HUES48 (cell line): ENCODE results near the gene TMED6.

Experiments
- H3K27ac ChIP-seq: one replicate; pipeline ENCODE4 v1.7.0; 2013; ENCODE audit warnings: low read depth, low read length, inconsistent platforms
- H3K27me3 ChIP-seq: 2 replicates; pipeline ENCODE4 v1.6.1; 2013; ENCODE audit warnings: mild to moderate bottlenecking, low read length; ENCODE audit not compliant: control insufficient read depth, insufficient read depth
- H3K36me3 ChIP-seq: 2 replicates; pipeline ENCODE4 v1.6.1; 2013; ENCODE audit warnings: low read length; ENCODE audit not compliant: control insufficient read depth, insufficient read depth
- H3K4me1 ChIP-seq: 2 replicates; pipeline ENCODE4 v1.6.1; 2013; ENCODE audit warnings: mild to moderate bottlenecking, low read length; ENCODE audit not compliant: control insufficient read depth, insufficient read depth
- H3K4me3 ChIP-seq: 2 replicates; pipeline ENCODE4 v1.5.1; 2013; ENCODE audit warnings: mild to moderate bottlenecking, low read depth, low read length
- H3K9ac ChIP-seq: 2 replicates; pipeline ENCODE4 v1.6.1; 2013; ENCODE audit warnings: mild to moderate bottlenecking, low read depth, low read length, moderate library complexity
- H3K9me3 ChIP-seq: 2 replicates; pipeline ENCODE4 v1.6.1; 2013; ENCODE audit warnings: low read length; ENCODE audit not compliant: control insufficient read depth, insufficient read depth

Gene TMED6

GRCh38 chr16:69323415-69323814, 28.2 kb downstream of the TMED6 start:
- Histone ChIP-seq H3K4me1 (peaks cover 2% of the 10 kb centered on the region; the same call in 1 of the 2 replicates), H3K4me3 (no peak overlapping the region), H3K27me3 (no peaks in the 10 kb centered on the region), H3K9me3 (no peaks in the 10 kb centered on the region), H3K36me3 (peaks cover 92% of the 10 kb centered on the region), H3K9ac (no peak overlapping the region), H3K27ac (no peak overlapping the region)

DNA sequence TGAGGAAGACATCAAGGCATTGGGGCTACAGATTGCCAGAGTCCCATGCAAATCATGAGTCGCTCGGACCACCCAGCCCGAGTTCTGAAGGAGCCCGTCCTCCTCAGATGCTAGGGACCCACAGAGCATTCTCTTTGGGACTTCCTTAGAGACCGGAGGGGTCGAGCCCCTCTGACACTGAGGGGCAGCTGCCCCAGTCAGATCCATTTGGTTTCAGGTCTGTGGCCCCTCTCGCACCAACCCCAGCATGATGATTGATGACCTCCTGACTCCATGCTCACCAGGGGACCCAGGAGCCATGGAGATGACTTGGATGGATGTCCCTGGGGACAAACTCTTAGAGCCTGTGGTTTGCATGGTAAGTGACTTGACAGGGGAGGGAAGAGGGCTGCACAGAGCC, 29.2 kb downstream of the TMED6 start:
- Histone ChIP-seq H3K4me3 (no peak overlapping the region), H3K27ac (no peak overlapping the region), H3K9ac (no peak overlapping the region), H3K4me1 (no peaks in the 10 kb centered on the region), H3K36me3 (peaks cover 89% of the 10 kb centered on the region), H3K9me3 (no peaks in the 10 kb centered on the region), H3K27me3 (no peaks in the 10 kb centered on the region)

DNA sequence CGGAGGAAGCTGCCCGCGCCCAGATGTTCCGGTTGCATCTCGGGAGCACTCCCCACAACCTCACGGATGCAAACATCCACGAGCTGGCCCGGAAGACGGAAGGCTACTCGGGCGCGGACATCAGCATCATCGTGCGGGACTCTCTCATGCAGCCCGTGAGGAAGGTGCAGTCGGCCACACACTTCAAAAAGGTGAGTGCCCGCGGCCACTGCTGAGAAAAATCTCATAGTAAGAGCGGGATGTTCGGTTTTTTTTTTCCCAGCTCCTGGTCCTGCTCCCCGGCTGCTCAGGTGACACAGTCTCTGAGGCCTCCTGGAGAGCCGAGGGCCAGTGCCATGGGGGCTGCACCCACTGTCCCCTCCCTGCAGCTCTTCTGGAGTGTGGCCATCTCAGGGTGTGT, 30.5 kb downstream of the TMED6 start:
- H3K9ac ChIP-seq = no peak overlapping the region
- H3K4me1 ChIP-seq = no peaks in the 10 kb centered on the region

DNA sequence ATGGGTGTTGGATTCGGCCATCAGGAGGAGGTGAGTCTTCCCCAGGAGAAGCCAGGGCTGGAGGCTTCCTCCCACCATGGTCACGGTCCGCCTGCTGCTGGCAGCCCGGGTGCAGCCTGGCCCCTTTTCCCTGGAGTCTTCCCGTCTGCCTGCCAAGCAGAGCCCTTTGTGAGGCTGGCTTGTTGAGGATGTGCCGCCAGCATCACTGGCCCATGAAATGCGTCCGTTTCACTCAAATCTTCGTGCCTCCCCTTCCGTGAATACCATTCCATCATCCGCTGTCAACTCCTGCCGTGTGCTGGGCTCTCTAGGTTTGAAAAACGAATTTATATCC, 30.9 kb downstream of the TMED6 start:
- Histone ChIP-seq H3K4me1 (no peaks in the 10 kb centered on the region), H3K27me3 (no peaks in the 10 kb centered on the region), H3K4me3 (no peak overlapping the region), H3K9me3 (no peaks in the 10 kb centered on the region), H3K36me3 (peaks cover 90% of the 10 kb centered on the region), H3K9ac (no peak overlapping the region), H3K27ac (no peak overlapping the region)

More for the DNA sequence above, 30.5 kb downstream of the TMED6 start:
- no peak overlapping the region for H3K27ac ChIP-seq
- H3K4me3 ChIP-seq = no peak overlapping the region
- peaks cover 90% of the 10 kb centered on the region for H3K36me3 ChIP-seq
- no peaks in the 10 kb centered on the region for H3K27me3 ChIP-seq
- H3K9me3 ChIP-seq = no peaks in the 10 kb centered on the region

DNA sequence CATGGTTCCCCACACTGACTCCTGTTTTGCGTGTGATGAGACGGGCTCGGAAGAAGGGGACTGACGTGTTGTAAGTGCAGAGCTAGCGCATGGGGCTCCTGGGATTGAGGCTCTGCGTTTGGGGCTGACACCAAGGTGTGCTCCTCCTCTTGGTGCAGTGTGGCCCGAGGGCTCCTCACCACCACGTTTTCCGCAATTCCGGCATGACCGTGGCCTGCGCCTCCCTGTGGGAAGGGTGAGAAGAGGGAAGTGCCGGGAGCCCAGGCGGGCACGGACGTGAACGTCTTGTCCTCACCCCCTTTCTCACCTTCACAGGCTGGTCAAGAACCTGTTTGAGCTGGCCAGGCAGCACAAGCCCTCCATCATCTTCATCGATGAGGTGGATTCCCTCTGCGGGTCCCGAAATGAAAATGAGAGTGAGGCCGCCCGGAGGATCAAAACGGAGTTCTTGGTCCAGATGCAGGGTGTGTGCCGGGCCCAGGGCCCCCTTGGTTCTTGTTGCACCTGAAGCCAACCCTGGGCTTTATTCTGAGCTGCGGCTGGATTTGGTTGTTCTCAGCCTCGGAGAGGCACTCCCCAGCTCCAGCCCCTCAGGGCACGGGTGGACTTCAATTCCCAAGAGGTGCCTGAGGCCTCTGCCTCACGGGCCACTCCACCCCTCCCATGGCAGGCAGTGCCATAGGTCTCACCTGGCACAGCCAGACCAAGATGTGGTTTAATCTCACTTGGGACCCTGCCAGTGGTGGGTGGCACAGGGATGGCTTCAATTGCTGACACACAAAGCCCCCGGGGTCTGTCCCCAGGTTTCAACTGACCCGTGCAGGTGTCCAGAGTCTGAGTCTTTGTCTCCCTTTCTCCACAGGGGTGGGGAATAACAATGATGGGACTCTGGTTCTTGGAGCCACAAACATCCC, 31.5 kb downstream of the TMED6 start:
- Histone ChIP-seq H3K27ac (no peak overlapping the region), H3K4me1 (no peaks in the 10 kb centered on the region), H3K36me3 (peaks cover 93% of the 10 kb centered on the region), H3K9me3 (no peaks in the 10 kb centered on the region), H3K4me3 (no peak overlapping the region), H3K27me3 (no peaks in the 10 kb centered on the region), H3K9ac (no peak overlapping the region)

- Histone ChIP-seq H3K36me3 (peaks cover 92% of the 10 kb centered on the region), H3K27ac (no peak overlapping the region)
Measured at GRCh38 chr16:69319381-69319780, 32.2 kb downstream of the TMED6 start.

DNA sequence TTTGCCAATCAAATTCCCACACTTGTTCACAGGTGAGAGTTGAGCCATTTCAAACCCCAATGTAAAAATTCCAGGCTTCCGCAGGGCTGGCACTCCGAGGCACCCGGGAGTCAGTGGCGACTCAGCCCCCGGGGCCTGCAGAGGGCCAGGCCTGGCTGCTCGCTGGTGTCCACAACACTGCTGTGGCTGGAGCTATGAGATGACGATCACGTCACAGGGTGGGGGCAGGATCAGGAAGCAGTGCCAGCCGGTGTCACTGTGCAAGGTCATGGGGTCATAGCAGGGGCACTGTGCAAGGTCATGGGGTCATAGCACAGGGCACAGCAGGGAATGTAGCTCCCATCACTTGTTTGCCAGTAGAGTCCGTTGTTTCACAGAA, 32.7 kb downstream of the TMED6 start:
- no peak overlapping the region for H3K9ac ChIP-seq
- no peaks in the 10 kb centered on the region for H3K9me3 ChIP-seq
- H3K27ac ChIP-seq = no peak overlapping the region
- no peaks in the 10 kb centered on the region for H3K4me1 ChIP-seq
- no peak overlapping the region for H3K4me3 ChIP-seq
- H3K36me3 ChIP-seq = peaks cover 89% of the 10 kb centered on the region
- no peaks in the 10 kb centered on the region for H3K27me3 ChIP-seq

More at GRCh38 chr16:69319381-69319780, 32.2 kb downstream of the TMED6 start:
- no peak overlapping the region for H3K4me3 ChIP-seq
- no peak overlapping the region for H3K9ac ChIP-seq
- H3K27me3 ChIP-seq = no peaks in the 10 kb centered on the region
- no peaks in the 10 kb centered on the region for H3K9me3 ChIP-seq
- no peaks in the 10 kb centered on the region for H3K4me1 ChIP-seq

GRCh38 chr16:69318177-69318910, 33.2 kb downstream of the TMED6 start:
- H3K9ac ChIP-seq = no peak overlapping the region
- no peaks in the 10 kb centered on the region for H3K4me1 ChIP-seq
- H3K36me3 ChIP-seq = peaks cover 88% of the 10 kb centered on the region
- H3K4me3 ChIP-seq = no peak overlapping the region
- no peak overlapping the region for H3K27ac ChIP-seq
- H3K9me3 ChIP-seq = no peaks in the 10 kb centered on the region
- H3K27me3 ChIP-seq = no peaks in the 10 kb centered on the region

GRCh38 chr16:69316595-69317034, 35.0 kb downstream of the TMED6 start:
- Histone ChIP-seq H3K4me1 (0 out of 2 replicates have a peak, but pooled peaks cover 3% of the 10 kb centered on the region), H3K27me3 (no peaks in the 10 kb centered on the region), H3K9me3 (no peaks in the 10 kb centered on the region), H3K36me3 (peaks cover 75% of the 10 kb centered on the region), H3K27ac (no peak overlapping the region), H3K9ac (no peak overlapping the region), H3K4me3 (no peak overlapping the region)

DNA sequence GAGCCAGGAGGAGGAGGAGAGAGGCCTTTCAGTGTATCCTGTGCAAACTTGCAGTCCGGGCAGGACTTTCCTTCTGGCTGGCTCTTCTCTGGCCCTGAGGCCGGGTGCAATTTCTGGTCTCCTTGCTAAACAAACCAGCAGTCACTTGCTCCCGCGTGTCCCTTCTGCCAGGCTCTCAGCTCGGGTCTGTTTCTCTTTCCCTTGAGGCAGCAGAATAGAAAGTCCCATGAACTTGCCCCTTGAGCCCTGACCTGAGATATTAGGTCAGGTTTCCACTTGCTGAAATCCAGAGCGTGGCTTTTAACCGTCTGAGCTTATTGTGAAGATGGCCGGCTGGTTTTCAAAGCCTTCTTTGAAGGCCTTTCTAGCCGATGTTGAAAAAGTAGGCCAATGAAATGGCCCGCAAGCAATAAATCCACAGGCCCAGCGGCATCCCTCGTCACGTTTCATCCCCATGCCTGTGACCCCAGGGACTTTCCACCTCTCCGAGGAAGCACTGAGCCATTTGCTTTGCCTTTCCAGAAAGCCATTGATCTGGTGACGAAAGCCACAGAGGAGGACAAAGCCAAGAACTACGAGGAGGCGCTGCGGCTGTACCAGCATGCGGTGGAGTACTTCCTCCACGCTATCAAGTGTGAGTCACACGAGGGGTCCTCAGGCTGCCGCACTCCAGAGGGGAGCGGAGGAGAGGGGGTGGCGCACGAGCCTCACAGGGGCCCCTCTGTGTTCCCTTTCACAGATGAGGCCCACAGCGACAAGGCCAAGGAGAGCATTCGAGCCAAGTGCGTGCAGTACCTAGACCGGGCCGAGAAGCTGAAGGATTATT, 35.9 kb downstream of the TMED6 start:
- Histone ChIP-seq H3K27ac (no peak overlapping the region), H3K9me3 (no peaks in the 10 kb centered on the region), H3K27me3 (no peaks in the 10 kb centered on the region), H3K36me3 (peaks cover 66% of the 10 kb centered on the region), H3K9ac (no peak overlapping the region), H3K4me3 (no peak overlapping the region), H3K4me1 (peaks cover 3% of the 10 kb centered on the region; the same call in 1 of the 2 replicates)
